GM19023 (cell line): ENCODE data around the gene PFN3.
A peak's percentile ranks its signal among the peaks of the same experiment; 100 is the strongest.

Experiments
- ATAC-seq: cut with Tn5 transposase; IDR thresholded peaks from one replicate; pipeline ENCODE4 v1.9.1; 2021; ENCODE audit warnings: mild to moderate bottlenecking, moderate library complexity; ENCODE audit not compliant: unreplicated experiment

The PFN3 gene, protein sequence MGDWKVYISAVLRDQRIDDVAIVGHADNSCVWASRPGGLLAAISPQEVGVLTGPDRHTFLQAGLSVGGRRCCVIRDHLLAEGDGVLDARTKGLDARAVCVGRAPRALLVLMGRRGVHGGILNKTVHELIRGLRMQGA

DNA sequence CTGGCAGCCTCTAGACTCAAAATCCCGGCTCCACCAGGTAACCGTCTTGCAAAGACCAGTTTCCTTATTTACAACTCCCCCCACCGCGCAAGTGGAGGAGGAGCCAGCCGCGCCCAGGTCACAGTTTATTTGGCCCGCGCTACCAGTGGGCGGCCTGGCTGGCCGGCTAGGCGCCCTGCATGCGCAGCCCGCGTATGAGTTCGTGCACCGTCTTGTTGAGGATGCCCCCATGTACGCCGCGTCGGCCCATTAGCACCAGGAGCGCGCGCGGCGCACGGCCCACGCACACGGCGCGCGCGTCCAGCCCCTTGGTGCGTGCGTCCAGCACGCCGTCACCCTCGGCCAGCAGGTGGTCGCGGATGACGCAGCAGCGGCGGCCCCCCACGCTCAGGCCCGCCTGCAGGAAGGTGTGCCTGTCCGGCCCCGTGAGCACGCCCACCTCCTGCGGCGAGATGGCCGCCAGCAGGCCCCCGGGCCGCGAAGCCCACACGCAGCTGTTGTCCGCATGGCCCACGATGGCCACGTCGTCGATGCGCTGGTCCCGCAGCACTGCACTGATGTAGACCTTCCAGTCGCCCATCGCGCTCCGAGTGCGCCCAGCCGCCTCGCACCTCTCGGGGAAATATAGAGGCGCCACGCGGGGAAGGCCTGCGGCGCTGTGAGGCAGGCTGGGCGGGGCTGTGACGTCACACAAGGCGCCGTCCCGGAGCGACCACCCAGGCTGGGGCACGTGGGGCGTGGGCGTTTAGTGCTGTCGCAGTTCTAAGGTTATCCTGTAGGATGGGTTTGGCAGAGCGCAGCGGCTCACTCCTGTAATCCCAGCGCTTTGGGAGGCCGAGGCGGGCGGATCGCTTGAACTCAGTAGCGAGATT is at the start of gene PFN3:
TSS of gene PFN3 (minus strand) at position 665 of the 872 bp plus-strand sequence. CDS start at position 580, 85 bp downstream.
- ATAC-seq: no peak

DNA sequence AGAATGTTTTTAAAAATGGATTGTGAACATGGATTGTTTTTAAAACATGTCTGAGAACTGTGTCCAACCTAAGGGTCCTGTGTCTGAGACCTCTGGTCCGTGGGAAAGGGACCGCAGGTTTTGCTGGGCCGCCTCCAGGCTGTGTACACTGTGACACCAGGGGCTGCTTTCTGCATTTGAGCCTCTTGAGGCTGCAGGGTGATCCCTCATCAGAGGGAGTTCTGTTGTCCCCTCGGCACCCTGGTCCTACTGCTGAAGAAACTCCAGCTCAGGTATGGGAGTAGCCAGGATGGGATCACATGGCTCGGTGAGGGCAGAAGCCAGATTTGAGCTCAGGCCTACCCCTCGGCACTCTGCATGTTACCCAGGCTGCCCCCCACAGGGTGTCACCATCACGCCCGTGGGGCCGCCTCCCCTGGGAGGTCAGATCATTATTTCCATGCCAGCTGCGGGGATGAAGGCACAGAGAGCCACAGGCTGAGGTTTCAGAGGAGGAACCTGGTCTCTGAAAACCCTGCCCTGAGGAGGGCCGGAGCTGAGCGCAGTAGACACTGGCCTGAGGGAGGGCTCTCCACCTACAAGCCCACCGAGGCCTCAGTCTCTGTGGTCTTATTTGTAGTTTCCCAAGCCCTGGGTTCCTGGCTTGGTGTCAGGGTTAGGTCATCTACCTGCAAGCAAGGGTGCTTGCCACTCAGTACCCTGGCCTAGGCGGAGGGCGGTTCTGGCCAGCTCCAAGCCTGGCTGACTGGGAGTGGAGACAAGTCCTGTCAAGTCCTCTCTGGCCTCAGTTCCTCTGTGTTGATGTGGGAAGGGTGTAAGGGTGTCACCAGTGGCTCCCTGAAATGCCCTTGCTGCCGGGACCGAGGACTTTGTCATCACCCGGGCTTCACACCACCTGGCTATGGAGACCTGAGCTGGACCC is 48.9 kb upstream of the PFN3 start:
- ATAC-seq: no peak

- no peak for ATAC-seq
Measured at GRCh38 chr5:177448244-177448950, 47.9 kb upstream of the PFN3 start.

DNA sequence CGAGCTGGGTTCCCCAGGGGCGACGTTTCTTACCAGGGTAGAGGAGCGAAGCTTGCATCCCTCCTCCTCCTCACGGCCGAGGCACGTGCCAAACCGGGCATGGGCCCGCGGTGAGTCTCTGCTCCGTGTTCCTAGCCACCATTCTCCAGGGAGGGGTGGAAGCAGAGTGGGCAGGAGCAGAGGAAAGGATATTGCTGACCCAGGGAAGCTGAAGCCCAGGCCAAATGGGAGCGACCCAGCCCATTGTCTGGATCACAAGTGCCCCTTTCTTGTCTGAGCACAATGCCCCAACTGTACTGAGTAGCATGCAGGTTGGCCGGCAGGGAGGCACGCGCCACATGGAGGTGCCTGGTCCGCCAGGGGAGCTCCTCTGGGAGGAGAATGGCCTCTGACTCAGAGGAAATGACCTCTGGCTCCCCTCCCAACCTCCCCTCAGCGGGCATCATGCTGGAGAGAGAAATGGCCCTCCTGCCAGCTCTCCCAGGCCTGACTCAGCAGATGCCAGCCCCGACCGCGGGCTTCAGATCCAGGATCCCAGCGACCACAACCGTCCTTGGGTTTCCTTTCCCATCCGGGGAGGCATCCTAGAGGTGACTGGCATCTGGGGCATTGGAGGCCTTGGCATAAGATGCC is 47.3 kb upstream of the PFN3 start:
- no peak for ATAC-seq

DNA sequence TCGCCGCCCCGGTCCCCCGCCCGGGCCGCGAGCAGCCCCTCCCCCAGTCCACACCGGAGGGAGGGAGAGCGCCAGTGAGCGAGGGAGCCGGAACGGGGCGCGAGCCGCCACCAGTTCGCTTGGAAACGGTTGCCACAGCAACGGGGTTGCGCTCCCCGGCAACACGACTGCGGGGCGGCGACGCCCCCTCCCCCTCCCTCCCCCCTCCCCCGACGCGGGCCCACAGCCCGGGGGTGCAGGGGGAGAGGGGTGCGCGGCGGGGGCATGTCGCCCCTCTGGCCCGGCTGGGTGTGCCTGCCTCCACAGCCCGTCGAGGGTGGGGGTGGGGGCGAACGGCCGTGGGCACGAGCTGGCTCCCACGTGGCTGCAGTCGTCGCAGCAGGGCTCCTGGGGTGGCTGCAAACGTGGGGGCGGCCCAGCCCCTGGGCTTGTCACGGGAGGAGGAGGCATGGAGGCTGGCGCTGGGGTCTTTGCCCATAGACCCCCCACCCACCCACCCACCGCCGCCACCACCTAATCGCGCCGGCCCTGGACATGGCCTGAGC is 46.7 kb upstream of the PFN3 start:
- peak; percentile 25 for ATAC-seq

- ATAC-seq: peak; percentile 54
Measured at GRCh38 chr5:177446200-177447065, 46.0 kb upstream of the PFN3 start, which contains the start of gene PRR7. Gene PRR7, plus strand, starts transcription at chr5:177446814. Its CDS starts 8,254 bp downstream, at chr5:177455068.

DNA sequence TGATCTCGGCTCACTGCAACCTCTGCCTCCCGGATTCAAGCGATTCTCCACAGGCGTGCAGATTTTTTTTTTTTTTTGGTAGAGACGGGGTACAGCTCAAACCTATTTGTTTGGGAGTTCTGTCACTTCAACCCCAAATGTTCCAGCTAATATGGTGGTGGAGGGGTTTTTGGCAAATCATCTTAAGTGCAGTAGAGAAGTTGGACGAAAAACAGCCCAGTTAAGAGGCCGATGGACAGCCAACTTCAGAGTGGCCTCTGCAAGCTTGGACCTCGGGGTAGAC is 45.4 kb upstream of the PFN3 start:
- ATAC-seq: no peak

DNA sequence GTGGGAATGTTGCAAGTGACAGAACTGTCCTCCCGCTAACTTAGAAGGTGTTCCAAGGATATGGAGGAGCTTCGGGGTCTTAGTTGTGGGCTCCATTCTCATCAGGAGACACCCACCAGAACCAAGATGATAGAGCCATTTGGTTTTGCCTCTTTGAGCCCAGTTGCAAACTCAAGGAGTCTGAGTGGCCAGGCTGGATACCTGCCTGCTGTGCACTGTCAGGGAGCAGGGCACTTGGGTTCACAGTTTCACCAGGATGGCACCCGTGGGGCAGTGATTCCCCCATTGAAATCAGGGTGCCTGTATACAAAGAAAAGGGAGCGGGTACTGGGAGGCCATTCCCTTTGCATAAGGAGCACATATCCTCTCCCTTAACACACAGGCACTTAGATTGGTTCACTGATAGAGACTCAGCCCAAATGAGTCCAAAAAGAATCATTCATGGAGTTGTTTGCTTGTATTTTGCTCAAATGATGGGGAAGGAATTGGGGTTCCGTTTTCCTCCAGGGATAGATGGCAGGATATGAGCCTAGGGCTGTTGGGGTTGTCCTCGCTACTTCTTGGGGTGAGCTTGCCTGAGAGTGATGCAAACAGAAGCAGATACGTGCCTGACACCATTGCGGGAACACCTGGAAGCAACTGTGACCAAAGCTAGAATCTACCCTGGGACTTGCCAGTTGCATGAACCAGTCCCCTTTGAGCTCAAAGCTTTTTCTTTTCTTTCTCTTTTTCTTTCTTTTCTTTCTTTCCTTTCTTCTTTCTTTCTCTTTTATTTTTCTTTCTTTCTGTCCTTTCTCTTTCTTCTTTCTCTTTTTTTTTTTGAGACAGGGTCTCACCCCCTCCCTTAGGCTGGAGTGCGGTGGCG is 44.8 kb upstream of the PFN3 start:
- ATAC-seq: no peak

DNA sequence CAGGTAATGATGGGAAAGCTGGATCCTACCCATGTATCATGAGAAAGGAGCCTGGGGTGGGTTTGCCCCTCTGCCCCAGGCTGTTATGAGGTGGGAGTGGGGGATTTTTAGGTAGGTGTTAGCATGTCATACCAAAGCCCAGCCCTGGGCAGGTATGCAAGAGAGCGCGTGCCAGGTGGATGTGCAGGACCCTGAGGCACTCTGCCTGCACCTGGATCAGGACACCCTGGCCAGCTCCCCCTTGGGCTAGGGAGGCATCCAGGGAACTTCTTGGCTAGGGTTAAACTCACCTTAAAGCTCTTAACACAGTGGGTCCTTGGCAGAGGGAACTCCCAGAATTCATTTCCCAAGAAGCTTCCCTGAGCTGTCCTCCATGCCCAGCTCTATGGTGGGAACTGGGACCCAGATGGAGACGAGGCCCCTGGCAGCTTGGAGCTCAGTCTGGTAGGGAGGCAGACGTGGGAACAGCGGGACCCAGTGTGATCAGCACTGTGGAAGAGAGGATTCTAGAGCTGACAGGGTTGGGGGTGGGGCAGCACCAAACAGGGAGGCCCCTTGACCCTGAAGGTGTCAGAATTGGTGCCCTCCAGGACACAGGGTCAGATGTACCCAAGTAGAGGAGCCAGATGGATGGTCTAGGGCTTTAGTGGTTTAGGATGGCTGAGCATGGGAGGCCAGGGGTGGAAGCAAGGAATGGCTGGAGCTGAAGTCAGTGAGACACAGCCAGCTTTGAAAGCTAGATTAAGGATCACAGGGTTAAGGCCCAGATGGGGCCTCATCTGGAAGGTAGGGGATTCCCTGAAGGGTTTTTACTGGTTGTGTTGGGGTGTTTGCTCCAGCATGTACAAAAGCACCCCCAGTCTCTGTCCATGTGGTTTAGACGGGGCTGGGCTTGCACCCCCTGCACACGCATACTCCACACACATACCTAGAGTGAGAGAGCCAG is 43.9 kb upstream of the PFN3 start:
- no peak for ATAC-seq

GRCh38 chr5:177443144-177443983 is 42.9 kb upstream of the PFN3 start:
- ATAC-seq: no peak

GRCh38 chr5:177442066-177442826 is 41.8 kb upstream of the PFN3 start:
- ATAC-seq: no peak

DNA sequence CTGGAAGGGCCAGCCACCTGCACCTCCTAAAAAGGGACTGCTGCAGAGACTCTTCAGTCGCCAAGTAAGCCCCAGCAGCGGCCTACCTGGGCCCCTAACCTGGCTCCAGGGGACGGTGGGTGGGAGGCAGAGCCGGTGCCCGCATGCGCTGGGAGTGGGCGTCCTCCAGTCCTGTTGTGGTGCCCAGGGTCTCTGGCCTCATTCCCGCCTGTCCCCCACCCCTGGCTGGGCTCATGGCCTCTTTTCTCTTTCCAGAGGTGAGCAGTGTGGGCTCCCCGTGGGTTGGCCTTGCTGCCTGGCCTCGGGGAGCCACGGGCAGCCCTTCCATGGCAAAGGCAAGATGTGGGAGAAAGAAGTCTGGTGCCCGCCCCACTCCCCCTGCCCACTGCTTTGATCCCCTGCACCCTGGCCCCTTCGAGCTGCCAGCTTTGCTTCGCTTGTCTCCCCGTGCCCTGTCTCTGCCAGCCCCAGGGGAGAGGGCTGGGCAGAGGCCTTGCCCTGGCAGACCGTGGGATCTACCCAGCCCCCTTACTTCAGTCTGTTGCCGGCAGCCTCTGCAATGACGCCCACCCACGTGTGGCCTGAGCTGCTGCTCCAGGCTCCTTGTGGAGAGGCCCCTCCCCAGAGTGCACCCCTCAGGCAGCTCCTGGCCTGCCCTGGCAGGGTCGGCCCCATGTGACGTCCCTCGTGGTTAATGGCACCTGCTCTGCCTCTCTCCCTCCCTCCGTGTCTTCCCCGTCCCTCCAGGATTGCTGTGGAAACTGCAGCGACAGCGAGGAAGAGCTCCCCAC is 40.7 kb upstream of the PFN3 start:
- ATAC-seq: no peak

DNA sequence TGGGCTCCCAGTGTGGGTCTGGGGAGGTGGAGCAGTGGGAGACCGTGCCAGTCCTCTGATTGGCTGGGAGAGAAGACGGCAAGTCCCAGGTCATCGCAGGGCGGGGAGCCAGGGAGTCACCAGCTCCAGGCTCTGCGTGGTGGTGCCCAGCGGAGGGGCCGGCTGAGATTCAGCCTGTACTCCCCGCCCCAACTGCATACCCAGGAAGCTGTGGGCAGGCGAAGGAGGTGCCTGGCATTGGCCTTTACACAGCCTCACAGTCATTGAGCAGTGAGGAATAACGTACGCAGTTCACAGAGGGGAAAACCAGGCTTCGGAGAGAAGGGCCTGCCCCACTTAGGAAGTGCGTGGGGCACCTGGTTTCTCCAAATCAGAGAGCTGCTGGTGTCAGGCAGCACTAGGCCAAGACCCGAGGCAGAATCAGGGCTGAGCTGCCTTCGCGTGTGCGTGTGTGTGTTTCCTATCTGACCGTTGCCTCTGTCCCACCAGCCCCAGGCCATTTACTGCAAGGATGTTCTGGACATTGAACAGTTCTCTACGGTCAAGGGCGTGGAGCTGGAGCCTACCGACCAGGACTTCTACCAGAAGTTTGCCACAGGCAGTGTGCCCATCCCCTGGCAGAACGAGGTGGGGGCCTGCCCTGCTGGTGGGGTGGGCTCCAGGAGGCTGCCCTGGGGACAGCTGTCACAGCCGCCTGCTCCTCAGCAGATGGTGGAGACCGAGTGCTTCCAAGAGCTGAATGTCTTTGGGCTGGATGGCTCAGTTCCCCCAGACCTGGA is 39.9 kb upstream of the PFN3 start:
- no peak for ATAC-seq

GRCh38 chr5:177439518-177440053 is 39.1 kb upstream of the PFN3 start:
- ATAC-seq: no peak
